GM12891 (cell line): ENCODE measurements around the gene XBP1.

Experiments used
- PAX5 ChIP-seq: IDR thresholded peaks from 2 replicates; pipeline ENCODE4 v1.6.1; 2011; ENCODE audit warnings: low read length, moderate library complexity, mild to moderate bottlenecking; ENCODE audit not compliant: insufficient read depth, severe bottlenecking
- POLR2A ChIP-seq: IDR thresholded peaks from 2 replicates; pipeline ENCODE4 v1.6.1; 2011; ENCODE audit warnings: low read depth, low read length, control low read depth
- POLR2AphosphoS5 ChIP-seq: IDR thresholded peaks from 2 replicates; pipeline ENCODE4 v1.6.1; 2011; ENCODE audit warnings: low read depth, low read length, control low read depth
- SPI1 ChIP-seq: IDR thresholded peaks from 2 replicates; pipeline ENCODE4 v1.6.1; 2011; ENCODE audit warnings: low read depth, low read length, control low read depth
- TAF1 ChIP-seq: IDR thresholded peaks from 2 replicates; pipeline ENCODE4 v1.6.1; 2011; ENCODE audit warnings: low read depth, low read length, control low read depth

DNA sequence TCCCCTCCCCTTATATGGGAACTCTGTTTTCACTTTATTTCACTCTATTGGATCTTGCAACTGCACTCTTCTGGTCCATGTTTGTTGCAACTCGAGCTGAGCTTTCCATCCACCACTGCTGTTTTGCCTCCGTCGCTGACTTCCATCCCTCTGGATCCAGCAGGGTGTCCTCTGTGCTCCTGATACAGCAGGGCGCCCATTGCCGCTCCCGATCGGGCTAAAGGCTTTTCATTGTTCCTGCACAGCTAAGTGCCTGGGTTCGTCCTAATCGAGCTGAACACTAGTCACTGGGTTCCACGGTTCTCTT is 39.0 kb downstream of the XBP1 start:
- no peak for TF ChIP-seq POLR2A
- TF ChIP-seq POLR2AphosphoS5 = no peak
- TF ChIP-seq TAF1 = no peak
- no peak for TF ChIP-seq PAX5
- TF ChIP-seq SPI1 = no peak
